Spleen (tissue), 7 donors: Measurements from ENCODE around the gene ALG10.
"Not testable (repeated sequence)": the region's sequence is repeated elsewhere in the genome, so short reads cannot be mapped to it uniquely, and the experiment has no call there.

Source experiments
- CTCF ChIP-seq, 11 experiments: fragments of 200-600 bp in 7 of 11; fragments of 450-650 bp in 4 of 11; sonication (generic) in 4 of 11; IDR thresholded peaks in 8 of 11; conservative IDR thresholded peaks in 3 of 11; 1 replicate in 7 of 11; 2 replicates in 4 of 11; pipeline versions ENCODE4 v1.4.0 to v1.8.0; 2016 to 2021; ENCODE audit warnings: antibody characterized with exemption in 11 of 11, inconsistent platforms in 4 of 11, mild to moderate bottlenecking in 1 of 11
- POLR2A ChIP-seq, 3 donors: fragments of 450-650 bp; IDR thresholded peaks; one replicate each; pipeline ENCODE4 v1.5.1; 2017; ENCODE audit warnings: antibody characterized with exemption in 3 of 3, mild to moderate bottlenecking in 1 of 3
- donor health status: DM: no; HTN: no; CAD: no; lungs with moderate emphysema.
- donor health status: DM: no; HTN: no; CAD: no.
- donor health status: DM: no; HTN: no; CAD: no.

- TF ChIP-seq POLR2A (IDR thresholded peaks at IDR 0.05); CTCF (IDR thresholded peaks at IDR 0.05 in 8 of 11, conservative IDR thresholded peaks at IDR 0.05 in 3 of 11): not testable (repeated sequence)
Observed at GRCh38 chr12:34027661-34028060, 5.4 kb downstream of the ALG10 start.
